ENCODE measurements around the gene MAP3K9. TPM values are rescaled to one million over a fixed set of nuclear protein-coding genes. Genes with fewer than 3 reads are reported as not detected.
A peak's percentile ranks its signal among the peaks of the same experiment; 100 is the strongest.

MAP3K9 gene
- total RNA-seq, 4 donors from 2014 or later = 0.20 to 1.5 (median 0.59) TPM

DNA sequence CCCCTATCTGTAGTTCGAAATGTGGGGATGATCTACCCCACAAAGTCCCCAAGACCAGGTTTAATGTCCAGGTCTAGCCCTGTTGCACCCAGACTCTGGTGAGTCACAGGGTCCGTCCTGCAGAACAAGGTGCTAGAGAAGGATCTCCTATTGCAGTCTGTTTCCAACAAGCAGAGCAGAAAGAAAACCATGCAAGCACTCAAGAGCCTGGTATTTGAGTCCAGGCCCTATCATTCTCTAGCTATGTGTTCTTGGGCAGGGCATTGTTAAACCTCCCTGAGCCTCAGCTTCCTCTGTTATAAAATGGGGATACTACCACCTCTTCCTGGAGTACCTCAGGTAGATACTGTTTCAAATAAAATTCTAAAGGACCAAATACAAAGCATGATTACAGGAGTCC lies 24.4 kb downstream of the MAP3K9 start:
- Histone ChIP-seq H3K9me3 (no peaks in the 10 kb centered on the region), H3K4me1 (peaks cover 0 to 9% (median 2%) of the 10 kb centered on the region in 4 donors), H3K27me3 (no peaks in the 10 kb centered on the region), H3K4me3 (no peak overlapping the region), H3K27ac (no peak overlapping the region), H3K36me3 (no peaks in the 10 kb centered on the region)
- TF ChIP-seq EP300 (IDR thresholded peaks at IDR 0.05) = no peak
- no peak for TF ChIP-seq CTCF (IDR thresholded peaks at IDR 0.05)
- TF ChIP-seq POLR2A (IDR thresholded peaks at IDR 0.05) = no peak
- no peak for DNase-seq (ENCODE audit: low spot score in 2 of 2)
- WGBS, 2 donors = 73 to 76% methylated on average over 2 of the region's 2 CpGs

- Histone ChIP-seq H3K27ac (no peak overlapping the region), H3K9me3 (no peaks in the 10 kb centered on the region), H3K4me1 (no peaks in the 10 kb centered on the region), H3K27me3 (no peaks in the 10 kb centered on the region), H3K4me3 (no peak overlapping the region), H3K36me3 (no peaks in the 10 kb centered on the region)
- DNase-seq (ENCODE audit: low spot score in 2 of 2) = no peak
- 84 to 85% methylated on average over 2 of the region's 2 CpGs for WGBS, 2 donors
- TF ChIP-seq POLR2A (IDR thresholded peaks at IDR 0.05) = no peak
- TF ChIP-seq EP300 (IDR thresholded peaks at IDR 0.05) = no peak
- TF ChIP-seq CTCF (IDR thresholded peaks at IDR 0.05) = no peak
Measured at GRCh38 chr14:70782361-70782760, 27.0 kb downstream of the MAP3K9 start.

DNA sequence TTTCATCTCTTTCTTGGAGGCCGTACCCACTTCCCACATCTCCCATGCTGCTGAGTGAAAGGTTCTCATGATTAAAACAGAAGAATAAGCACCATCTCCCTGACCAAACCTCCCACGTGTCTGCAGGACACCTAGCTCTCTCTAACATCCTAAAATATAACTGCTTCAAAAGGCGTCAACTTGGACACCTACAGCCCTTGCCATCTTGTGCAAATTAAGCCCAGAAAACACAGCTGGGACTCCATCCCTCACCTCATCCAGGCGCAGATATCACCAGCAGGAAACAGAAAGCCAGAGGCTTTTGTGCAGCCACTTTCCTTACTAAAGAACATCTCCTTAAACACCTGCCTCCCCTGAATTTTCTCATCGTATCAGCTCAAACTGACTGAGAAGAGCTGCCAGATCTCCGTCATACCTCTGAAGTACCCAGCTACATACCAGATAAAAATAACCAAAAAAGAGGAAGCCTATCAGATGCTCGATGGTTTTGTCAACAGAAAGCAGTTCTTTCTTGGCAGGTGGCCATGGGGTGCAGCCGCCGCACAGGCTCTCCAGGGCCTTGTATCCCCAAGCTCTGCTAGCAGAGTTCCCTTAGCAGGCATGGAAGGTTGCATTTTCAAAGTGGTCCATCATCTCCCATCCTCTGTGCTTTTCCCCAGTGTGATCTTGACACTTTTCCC lies 28.8 kb downstream of the MAP3K9 start:
- TF ChIP-seq POLR2A (IDR thresholded peaks at IDR 0.05) (no peak), EP300 (IDR thresholded peaks at IDR 0.05) (no peak), CTCF (IDR thresholded peaks at IDR 0.05) (no peak)
- H3K36me3 ChIP-seq = no peaks in the 10 kb centered on the region
- DNase-seq (ENCODE audit: low spot score in 2 of 2) = no peak
- no peaks in the 10 kb centered on the region for H3K4me1 ChIP-seq
- H3K27ac ChIP-seq = peak overlapping the region in 1 of 4 donors; percentile 40
- 61 to 75% methylated on average over 9 of the region's 9 CpGs for WGBS, 2 donors
- no peaks in the 10 kb centered on the region for H3K9me3 ChIP-seq
- no peak overlapping the region for H3K4me3 ChIP-seq
- no peaks in the 10 kb centered on the region for H3K27me3 ChIP-seq

GRCh38 chr14:70779667-70780066 lies 29.6 kb downstream of the MAP3K9 start:
- H3K4me3 ChIP-seq = no peak overlapping the region
- DNase-seq (ENCODE audit: low spot score in 2 of 2) = no peak
- no peak for TF ChIP-seq POLR2A (IDR thresholded peaks at IDR 0.05)
- TF ChIP-seq CTCF (IDR thresholded peaks at IDR 0.05) = no peak
- no peak for TF ChIP-seq EP300 (IDR thresholded peaks at IDR 0.05)
- peak overlapping the region in 1 of 4 donors; percentile 40 for H3K27ac ChIP-seq
- WGBS, 2 donors = 81 to 86% methylated on average over 4 of the region's 4 CpGs
- no peaks in the 10 kb centered on the region for H3K9me3 ChIP-seq
- no peaks in the 10 kb centered on the region for H3K36me3 ChIP-seq
- no peaks in the 10 kb centered on the region for H3K27me3 ChIP-seq
- H3K4me1 ChIP-seq = no peaks in the 10 kb centered on the region

GRCh38 chr14:70776197-70776596 lies 33.1 kb downstream of the MAP3K9 start:
- no peak for DNase-seq (ENCODE audit: low spot score in 2 of 2)
- TF ChIP-seq POLR2A (IDR thresholded peaks at IDR 0.05) = no peak
- TF ChIP-seq EP300 (IDR thresholded peaks at IDR 0.05) = no peak
- TF ChIP-seq CTCF (IDR thresholded peaks at IDR 0.05) = no peak
- Histone ChIP-seq H3K9me3 (no peaks in the 10 kb centered on the region), H3K4me3 (no peak overlapping the region), H3K4me1 (no peaks in the 10 kb centered on the region), H3K27me3 (no peaks in the 10 kb centered on the region), H3K36me3 (no peaks in the 10 kb centered on the region), H3K27ac (no peak overlapping the region)
- WGBS, 2 donors = 84 to 94% methylated on average over 2 of the region's 2 CpGs
